ENCODE measurements around the gene DUOX1. TPM values are rescaled to one million over a fixed set of nuclear protein-coding genes. Genes with fewer than 3 reads are reported as not detected.

DUOX1 gene
- total and polyA plus RNA-seq, 2 donors (not counting 3 experiments of a cell fraction or from before 2014, with no cell fraction given) = not detected

- intact Hi-C loops (cut with micrococcal nuclease) (no loop called here), dilution Hi-C loops (cut with MboI; ENCODE audit: extremely low pct_ligation_motif_present, low sequenced_read_pairs) (no loop called here)
- ChIA-PET CTCF (interaction anchor here (1.6 kb wide), 1 partner anchor 15 kb away, joined by 7 read pairs; no protein-coding TSS in a partner anchor), POLR2A (no interaction called here)
- DNase-seq (ENCODE audit: low read depth, low spot score) (no peak), FAIRE-seq (no peak)
- BruUV-seq (replicated peaks) = no TSS peak
- Histone ChIP-seq H3K4me2 (ENCODE audit: insufficient read depth, low read length) (no peak overlapping the region), H3K36me3 (ENCODE audit: control insufficient read depth in 2 of 2, extremely low read depth in 1 of 2, insufficient read depth in 2 of 2, low read length in 2 of 2) (no peaks in the 10 kb centered on the region), H4K20me1 (replicated peaks; ENCODE audit: control insufficient read depth, extremely low read depth, insufficient read depth, low read length) (no peaks in the 10 kb centered on the region), H2AFZ (ENCODE audit: low read depth, low read length) (no peak overlapping the region), H3K27me3 (ENCODE audit: control insufficient read depth in 2 of 2, insufficient read depth in 2 of 2, low read length in 2 of 2) (peaks cover 67 to 75% of the 10 kb centered on the region in 2 experiments), H3K9me1 (replicated peaks; ENCODE audit: control insufficient read depth, extremely low read depth, insufficient read depth, low read length) (no peaks in the 10 kb centered on the region), H3K4me3 (replicated peaks in 1 of 3; ENCODE audit: insufficient read depth in 1 of 3, low read depth in 1 of 3, low read length in 3 of 3) (no peak overlapping the region), H3K4me1 (ENCODE audit: control insufficient read depth, extremely low read depth, insufficient read depth, low read length) (no peaks in the 10 kb centered on the region), H3K79me2 (ENCODE audit: control insufficient read depth, insufficient read depth, low read length) (no peaks in the 10 kb centered on the region), H3K9ac (replicated peaks; ENCODE audit: extremely low read depth, insufficient read depth, low read length) (no peak overlapping the region), H3K9me3 (replicated peaks; ENCODE audit: control insufficient read depth, insufficient read depth, low read length) (no peaks in the 10 kb centered on the region), H3K27ac (ENCODE audit: insufficient read depth, low read depth, low read length) (no peak overlapping the region)
- TF ChIP-seq MYC (IDR thresholded peaks at IDR 0.05; ENCODE audit: low read depth, low read length) = no peak
- no peak for TF ChIP-seq POLR2A (IDR thresholded peaks at IDR 0.05; ENCODE audit: low read depth, low read length)
- TF ChIP-seq GATA2 (IDR thresholded peaks at IDR 0.05; ENCODE audit: insufficient read depth, insufficient read length, low read depth, low read length) = no peak
- TF ChIP-seq, protein P1, sequence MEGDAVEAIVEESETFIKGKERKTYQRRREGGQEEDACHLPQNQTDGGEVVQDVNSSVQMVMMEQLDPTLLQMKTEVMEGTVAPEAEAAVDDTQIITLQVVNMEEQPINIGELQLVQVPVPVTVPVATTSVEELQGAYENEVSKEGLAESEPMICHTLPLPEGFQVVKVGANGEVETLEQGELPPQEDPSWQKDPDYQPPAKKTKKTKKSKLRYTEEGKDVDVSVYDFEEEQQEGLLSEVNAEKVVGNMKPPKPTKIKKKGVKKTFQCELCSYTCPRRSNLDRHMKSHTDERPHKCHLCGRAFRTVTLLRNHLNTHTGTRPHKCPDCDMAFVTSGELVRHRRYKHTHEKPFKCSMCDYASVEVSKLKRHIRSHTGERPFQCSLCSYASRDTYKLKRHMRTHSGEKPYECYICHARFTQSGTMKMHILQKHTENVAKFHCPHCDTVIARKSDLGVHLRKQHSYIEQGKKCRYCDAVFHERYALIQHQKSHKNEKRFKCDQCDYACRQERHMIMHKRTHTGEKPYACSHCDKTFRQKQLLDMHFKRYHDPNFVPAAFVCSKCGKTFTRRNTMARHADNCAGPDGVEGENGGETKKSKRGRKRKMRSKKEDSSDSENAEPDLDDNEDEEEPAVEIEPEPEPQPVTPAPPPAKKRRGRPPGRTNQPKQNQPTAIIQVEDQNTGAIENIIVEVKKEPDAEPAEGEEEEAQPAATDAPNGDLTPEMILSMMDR (IDR thresholded peaks at IDR 0.05; ENCODE audit: extremely low read depth in 1 of 2, insufficient read depth in 1 of 2, low read depth in 1 of 2, low read length in 2 of 2) = no peak
- no peak for TF ChIP-seq FOS (IDR thresholded peaks at IDR 0.05; ENCODE audit: borderline replicate concordance, insufficient read depth, low read length)
- no peak for TF ChIP-seq JUN (IDR thresholded peaks at IDR 0.05; ENCODE audit: borderline replicate concordance, insufficient read depth, insufficient read length, low read depth)
- no peak for TF ChIP-seq EZH2 (IDR thresholded peaks at IDR 0.05; ENCODE audit: borderline replicate concordance, low read depth, low read length, severe bottlenecking)
- TF ChIP-seq, protein P2, sequence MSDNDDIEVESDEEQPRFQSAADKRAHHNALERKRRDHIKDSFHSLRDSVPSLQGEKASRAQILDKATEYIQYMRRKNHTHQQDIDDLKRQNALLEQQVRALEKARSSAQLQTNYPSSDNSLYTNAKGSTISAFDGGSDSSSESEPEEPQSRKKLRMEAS (IDR thresholded peaks at IDR 0.05; ENCODE audit: insufficient read depth, insufficient read length) = no peak
- no peak for TF ChIP-seq POLR2AphosphoS5 (IDR thresholded peaks at IDR 0.05; ENCODE audit: insufficient read depth, low read depth, low read length)
Measured at GRCh38 chr15:45111390-45112142, 18.2 kb upstream of the DUOX1 start.
